Stimulated activated naive CD4-positive, alpha-beta T cell (primary cell): Measurements from ENCODE around the gene GRPR.
"Not testable (repeated sequence)": the region's sequence is repeated elsewhere in the genome, so short reads cannot be mapped to it uniquely, and the experiment has no call there.

Source experiments
- DNase-seq, 6 experiments: peaks; one replicate each; lab custom pipeline; 2025; lab: John Stamatoyannopoulos, UW

GRPR gene

DNA sequence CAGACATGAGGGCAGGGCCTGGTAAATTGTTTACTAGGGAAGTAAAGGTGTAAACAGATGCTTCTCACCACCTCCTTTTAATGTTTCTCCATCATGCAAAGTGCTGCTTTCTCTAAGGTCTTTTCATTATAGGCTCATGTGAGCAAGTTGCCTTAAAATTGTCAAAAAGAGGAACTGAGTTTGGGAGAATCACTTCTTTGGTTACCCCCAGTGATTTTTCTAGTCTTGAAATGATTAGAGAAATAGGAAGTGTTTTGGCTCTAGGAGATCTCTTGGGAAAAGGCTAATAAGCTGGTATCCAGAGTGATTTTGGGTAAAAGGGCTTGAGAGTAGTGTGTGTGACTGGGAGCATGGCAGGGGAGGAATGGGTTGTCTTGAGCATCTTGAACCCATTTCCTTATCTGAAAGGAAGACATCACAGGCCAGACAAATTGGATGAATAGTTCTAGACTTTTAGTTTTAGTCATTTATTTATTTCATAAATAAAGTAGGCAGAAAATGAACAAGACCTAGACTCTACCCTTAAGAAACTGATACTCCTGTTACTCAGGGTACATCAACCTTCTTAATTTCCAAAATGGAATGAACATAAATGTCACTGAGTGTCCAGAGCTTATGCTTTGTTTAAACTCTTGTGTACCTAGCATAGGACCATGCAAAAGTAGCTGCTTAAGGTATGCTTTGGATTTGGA is 14.2 kb downstream of the GRPR start:
- DNase-seq = no peak

DNA sequence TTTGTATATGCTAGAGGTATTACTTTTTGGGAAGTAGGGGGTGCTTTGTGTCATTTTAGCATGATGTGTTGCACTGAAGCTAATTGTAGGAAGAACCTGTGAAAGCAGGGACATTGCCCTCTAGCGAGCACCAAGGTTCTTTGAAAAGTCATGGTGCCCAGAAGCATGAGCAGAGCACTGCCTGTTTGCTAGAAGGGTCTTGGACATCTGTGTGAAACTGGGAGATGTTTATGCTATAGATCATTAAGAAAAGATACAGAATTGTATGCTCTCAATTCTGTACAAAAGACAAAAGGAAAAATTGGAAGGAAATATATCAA is 14.7 kb downstream of the GRPR start:
- DNase-seq = no peak

DNA sequence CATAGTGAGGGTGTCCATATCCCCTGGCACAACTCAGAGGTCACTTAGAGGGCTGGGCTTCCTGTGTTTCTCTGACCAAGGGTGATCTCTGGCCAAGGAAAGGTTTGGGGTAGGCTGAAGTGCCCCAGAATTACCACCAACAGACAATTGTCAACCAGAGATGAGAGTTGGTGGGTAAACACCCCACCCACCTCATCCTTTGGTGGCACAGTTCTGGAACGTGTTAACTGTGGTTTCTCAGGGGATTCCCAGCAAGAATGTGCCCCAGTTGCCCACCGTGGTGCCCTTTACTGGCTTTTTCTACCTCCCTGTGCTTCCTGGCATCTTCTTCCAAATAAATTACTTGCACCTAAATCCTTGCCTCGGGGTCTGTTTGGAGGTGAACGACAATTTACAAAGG is 17.1 kb downstream of the GRPR start:
- DNase-seq = no peak

DNA sequence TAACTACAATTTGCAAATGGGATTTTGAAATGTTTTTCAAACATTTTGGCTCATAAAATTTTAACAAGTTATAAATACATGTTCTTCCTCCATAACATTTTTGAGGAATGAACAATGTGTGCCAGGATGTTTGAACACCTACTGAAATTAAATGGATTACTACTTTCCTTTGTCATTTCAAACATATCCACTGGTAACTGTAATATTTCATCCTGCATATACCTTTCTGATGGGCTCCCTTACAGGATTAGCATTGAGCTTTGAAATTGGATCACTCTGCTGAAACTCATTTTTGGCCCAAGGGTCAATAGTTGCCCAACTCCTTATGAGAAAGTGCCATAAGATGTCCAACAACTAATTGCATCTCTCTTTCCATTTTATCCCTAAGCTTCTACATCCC is 17.6 kb downstream of the GRPR start:
- DNase-seq = no peak

DNA sequence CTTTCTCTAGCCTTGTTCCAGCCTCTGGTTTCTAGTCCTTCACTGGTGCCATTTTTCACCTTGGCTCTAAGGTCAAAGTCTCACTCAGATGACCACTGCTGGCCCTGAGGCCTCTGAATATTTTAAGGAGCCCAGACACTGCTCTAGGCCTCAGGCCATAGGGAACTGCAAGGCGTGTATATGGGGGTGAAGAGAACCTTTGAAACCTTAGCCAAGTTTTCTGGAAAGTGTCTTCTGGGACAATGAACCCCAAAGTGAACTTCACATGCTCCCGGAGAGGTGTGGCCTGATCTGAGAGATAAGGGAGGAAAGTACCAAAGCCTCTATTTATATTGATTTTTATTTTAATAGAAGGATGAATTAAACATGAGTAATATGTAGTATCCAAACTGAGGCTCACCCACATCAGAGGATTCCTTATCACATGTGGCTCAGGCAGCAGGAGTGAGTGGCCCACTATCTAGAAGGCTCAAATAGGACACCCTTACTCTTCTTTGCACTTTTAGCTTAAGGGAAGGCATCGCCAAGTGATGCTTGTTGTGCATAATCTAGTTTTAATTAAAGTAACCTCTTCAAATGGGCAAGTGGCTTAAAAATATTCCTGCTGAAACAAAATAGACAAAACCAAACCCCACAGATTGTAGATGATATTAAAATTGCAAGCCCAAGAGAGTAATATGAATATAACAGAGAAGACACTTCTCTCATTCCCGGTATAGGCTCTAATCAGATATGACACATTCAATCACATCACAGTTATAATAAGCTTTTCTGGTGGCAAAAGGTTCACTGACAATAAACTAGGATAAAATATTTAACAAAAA is 18.3 kb downstream of the GRPR start:
- DNase-seq = no peak

DNA sequence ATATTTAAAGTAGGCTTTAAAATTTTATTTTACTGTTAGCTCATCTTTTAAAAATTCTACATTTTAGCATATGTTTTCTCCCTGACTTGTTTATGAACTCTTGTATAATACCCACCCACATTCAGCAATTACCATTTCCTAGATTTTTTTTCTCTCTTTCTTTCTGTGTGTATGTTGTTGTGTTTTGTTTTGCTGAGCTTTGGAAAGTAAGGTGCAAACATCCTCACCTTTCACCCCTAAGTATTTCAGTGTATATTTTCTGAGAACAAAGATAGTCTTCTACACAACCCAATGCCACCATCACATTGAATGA is 18.8 kb downstream of the GRPR start:
- DNase-seq = no peak

DNA sequence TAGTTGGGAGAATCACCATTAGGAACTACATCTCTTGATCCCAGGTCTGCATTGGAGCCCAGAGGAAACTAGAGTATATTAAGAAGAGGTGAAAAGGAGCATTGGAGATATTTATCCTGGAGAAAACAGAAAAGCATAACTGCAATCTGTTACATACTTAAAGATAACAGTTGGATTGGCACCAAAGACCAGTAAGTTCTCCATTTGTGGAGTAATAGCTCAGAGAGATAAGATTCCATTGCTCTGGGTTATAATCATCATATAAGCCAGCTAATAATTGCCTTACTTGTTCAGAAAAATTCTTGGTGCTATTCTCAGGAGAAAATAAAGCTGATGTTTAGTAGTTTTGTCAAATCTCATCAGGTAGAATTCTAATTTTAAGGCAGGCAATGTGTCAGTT is 20.6 kb downstream of the GRPR start:
- no peak for DNase-seq

DNA sequence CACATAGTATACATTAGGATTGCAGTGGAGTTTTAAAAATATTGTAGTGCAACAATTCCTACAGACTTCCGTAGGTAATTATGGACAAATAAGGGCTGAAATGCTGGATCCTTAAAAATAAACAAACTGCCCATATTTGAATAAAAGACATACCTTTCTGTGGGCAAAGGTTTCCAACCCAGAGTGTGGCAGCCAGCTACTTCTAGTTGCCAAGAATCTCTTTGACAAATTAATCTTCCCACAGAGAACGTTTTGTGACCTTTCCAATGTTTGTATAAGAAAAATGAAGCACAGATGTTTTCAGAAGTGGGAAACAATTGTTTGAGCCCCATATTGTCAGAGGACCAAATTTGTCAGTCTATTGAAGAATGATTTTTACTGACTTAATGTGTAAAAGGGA is 21.1 kb downstream of the GRPR start:
- DNase-seq = no peak

DNA sequence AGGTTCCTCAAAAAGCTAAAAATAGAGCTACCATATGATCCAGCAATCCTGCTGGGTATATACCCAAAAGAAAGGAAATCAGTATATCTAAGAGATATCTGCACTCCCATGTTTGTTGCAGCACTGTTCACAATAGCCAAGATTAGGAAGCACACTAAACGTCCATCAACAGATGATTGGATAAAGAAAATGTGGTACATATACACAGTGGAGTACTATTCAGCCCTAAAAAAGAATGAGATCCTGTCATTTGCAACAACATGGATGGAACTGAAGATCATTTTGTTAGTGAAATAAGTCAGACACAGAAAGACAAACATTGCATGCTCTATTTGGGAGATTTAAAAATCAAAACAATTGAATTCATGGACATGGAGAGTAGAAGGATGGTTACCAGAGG is 21.7 kb downstream of the GRPR start:
- DNase-seq = not testable (repeated sequence)

DNA sequence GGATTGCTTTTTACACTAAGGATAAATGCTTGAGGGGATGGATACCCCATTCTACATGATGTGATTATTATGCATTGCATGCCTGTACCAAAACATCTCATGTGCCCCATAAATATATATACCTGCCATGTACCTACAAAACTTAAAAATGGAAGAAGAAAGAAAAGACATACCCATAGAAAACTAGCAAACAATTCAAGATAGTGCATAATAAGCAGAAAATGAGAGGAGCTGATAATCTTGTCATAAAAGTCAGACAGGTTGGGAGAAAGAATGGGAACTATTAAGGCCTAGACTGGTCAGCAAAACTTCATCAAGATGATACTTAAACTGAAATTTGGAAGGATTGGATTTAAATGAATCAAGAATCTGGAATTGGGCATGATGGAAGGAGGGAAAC is 22.3 kb downstream of the GRPR start:
- DNase-seq = no peak

DNA sequence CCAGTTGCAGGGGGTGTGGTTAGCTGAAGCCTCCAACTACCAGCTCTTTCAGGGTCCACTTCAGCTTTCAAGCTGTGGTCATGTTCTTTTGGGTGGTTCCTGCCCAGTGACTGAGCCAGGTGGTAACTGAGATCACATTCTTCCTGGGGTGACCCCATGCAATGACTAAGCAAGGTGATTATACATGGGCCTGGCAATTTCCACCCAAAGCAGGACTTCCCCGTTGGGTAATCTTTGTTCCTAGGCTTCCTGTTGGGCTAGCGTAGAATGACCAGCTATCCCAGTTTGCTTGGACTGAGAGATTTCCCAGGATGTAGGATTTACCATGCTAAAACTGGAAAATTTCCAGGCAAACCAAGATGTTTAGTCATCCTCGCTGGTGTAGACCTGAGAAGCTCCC is 25.5 kb downstream of the GRPR start:
- no peak for DNase-seq

DNA sequence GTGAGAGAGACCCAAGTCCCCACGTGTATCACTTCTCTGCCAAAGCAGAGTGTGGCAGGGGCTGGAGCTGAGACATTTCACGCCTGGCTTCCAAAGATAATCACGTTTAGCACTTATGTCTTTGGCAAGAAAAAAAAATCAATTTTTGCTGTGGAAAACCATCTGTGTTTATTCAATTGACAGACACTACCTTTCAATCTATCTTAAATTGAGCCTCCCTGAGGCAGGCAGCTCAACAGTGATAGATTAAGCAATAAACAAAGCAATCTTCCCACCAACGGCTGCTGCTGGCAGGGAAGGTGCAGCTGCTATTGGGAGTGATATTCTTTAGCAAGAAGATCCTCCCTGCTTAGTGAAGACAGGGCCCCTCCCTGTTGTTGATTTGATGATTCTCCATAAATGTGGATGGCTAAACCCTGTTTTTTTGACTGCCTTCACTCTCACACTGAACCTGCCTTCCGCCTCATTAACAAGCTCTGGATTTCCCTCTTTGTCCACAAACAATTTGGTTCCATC is 32.3 kb downstream of the GRPR start:
- no peak for DNase-seq

DNA sequence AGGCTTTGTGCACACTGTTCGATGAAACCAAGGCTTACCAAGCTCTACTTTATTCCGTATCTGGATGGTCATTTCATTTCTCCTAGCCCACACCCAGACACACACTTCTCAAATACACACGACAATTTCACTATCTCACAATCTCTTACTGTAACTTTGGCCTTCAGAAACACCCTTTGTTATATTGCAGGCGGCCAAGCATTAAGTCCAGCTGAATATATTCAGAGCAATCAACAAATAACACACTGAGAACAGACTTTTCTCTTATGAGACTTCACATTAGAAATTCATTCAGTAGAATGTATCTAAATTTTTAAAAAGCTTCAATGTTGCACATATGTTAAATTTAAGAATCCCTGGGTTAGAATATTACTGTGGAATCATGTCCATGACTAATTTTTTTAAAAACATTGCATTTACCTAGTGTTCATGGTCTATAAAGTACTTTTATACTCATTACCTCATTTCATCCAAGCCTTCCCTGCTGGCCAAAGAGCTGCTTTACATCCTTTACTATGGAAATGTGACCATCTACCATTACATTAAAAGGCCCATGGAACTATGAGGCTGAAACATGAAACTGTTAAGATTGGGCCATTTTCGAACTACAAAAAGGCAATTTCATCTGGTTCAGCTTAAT is 33.4 kb downstream of the GRPR start:
- no peak for DNase-seq

DNA sequence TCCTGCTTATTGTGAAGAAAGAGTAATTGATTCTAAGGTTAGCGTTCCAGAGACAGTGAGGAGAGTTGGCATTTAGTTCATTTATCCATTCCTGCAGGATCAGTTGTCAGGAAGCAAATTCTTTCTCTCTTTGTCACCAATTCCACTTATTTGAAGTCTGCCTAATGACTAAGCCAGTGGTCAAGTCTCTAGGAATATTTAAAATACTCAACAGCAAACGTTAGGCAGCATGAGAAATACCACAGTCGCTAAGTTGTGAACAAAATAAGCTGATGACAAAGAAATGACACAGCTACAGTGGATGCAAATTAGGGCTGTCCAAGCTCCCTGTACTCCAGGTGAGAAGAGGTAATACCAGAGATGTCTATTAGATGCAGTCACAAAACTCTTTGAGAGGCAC is 37.4 kb downstream of the GRPR start:
- no peak for DNase-seq

DNA sequence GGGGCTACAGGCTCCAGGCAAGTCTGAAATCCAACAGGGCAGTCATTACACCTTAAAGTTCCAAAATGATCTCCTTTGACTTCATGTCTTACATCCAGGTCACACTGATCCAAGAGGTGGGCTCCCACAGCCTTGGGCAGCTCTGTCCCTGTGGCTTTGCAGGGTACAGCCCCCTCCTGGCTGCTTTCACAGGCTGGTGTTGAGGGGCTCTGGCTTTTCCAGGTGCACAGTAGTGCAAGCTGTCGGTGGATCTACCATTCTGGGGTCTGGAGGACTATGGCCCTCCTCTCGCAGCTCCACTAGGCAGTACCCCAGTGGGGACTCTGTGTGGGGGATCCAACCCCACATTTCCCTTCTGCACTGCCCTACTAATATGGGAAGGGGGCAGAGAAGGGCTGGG is 37.8 kb downstream of the GRPR start:
- not testable (repeated sequence) for DNase-seq

DNA sequence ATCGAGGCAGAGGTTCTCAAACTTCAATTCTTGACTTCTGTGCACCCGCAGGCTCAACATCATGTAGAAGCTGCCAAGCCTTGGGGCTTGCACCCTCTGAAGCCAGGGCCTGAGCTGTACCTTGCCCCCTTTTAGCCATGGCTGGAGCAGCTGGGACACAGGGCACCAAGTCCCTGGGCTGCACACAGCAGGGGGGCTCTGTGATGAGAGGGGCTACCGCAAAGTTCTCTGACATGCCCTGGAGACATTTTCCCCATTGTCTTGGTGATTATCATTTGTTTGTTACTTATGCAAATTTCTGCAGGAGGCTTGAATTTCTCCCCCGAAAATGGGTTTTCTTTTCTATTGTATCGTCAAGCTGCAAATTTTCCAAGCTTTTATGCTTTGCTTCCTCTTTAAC is 39.0 kb downstream of the GRPR start:
- DNase-seq = no peak

DNA sequence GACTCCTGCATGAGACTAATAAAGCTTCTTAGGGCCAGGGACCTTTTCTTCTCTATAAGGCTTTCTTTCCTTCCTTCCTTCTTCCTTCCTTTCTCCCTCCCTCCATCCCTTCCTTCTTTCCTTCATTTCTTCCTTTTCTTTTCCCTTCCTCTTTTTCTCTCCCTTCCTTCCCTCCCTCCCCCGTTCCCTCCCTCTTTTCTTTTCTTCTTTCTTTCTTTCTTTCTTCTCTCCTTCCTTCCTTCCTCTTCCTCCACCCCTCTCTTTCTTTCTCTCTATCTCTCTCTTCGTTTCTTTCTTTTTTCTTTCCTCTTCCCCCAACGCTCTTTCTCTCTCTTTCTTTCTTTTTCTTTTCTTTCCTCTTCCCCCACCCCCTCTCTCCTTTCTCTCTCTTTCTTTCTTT is 41.4 kb downstream of the GRPR start:
- no peak for DNase-seq

DNA sequence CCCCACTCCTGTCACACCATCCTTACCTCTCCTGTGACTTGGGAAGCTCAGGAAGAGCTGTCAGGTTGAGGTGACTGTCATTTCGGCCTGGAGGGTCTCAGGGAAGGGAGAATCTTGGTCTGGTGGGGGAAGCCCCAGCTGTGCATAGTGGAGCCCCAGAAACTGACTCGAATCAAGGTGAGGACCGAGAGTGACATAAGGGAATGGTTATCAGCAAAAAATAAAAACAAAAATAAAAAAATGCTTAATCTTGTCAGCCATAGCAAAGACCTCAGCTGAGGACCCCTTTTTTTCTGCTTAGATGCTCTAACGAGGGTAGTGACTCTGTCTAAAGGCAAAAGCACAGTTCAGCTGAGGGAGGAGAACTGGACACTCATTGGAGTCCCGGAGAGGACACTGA is 43.8 kb downstream of the GRPR start, which contains the start of gene MAGEB17:
MAGEB17 (plus strand) TSS at position 301 of the 400 bp plus-strand sequence. CDS start 2,902 bp downstream, outside the sequence.
- no peak for DNase-seq

DNA sequence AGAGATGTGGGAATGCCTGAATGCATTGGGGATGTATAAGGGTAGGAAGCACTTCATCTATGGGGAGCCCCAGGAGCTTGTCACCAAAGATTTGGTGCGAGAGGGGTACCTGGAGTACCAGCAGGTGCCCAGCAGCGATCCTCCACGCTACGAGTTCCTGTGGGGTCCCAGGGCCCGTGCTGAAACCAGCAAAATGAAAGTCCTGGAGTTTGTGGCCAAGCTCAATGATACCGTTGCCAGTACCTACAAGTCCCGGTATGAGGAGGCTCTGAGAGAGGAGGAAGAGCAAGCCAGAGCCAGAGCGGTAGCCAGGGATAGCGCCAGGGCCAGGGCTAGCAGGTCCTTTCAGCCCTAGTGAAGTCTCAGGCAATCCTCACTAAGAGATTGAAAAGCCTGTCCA is 47.7 kb downstream of the GRPR start:
- no peak for DNase-seq

DNA sequence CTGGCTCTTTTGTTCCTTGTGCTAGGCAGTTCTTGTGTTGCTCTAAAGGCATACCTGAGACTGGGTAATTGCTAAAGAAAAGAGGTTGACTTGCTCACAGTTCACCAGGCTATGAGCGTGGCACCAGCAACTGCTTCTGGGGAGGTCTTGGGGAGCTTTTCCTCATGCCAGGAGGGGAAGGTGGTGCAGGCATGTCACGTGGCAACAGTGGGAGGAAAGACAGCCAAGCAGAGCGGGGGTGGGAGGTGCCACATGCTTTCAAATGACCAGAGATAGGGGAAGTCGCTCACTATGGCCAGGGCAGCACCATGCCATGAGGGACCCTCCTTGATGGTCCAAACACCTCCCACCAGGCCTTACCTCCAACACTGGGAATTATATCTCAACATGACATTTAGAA is 48.6 kb downstream of the GRPR start:
- DNase-seq = no peak

DNA sequence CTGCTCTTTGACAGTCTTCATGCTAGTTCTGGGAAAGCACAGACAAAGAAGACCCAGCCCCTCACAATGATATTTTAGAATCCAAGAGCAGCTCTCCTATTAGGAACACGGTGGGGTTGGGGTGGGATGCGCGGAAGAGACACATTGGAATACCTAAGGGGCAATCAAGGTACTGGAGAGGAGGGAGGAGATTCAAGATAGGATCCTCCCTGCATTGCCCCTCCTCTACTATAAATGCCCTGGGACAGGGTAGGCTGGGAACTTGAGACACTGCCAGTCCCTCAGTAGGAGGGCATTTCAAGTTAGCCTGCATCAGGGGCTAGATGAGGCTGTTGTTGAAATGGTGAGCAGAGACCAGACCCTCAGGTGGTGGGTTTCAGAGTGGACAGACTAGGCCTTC is 49.0 kb downstream of the GRPR start:
- DNase-seq = no peak

DNA sequence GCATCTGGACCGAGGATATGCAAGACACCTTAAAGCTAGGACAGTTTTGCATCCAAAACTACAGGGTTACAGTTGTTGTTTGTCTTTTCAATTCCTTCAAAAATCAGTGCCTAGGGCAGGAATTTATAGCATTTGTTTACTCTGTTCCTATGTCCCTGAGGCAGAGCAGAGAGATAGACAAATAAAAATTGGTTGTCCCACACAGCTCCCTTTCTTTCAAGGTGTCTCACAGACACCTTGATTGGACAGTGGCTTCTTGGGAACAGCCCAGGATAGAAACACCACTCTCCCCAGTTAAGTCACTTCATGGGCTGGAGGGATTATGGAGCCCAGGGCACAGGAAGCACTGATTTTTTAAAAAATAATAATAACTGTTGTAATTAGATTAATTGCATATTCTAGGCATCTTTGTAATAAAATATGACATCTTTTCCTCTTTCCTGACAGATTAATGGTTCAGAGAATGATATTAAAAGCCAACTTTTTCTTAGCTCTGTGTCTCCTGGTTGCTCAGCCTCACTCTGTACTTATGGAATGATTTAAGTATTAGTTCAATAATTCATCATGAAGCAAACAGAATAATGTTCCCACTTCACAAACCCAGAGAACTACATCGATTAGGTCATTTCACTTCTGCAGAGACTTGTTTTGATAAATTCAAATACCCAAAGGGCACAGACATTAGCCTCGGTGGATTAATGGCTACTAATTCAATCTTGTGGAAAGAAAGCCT is 52.1 kb downstream of the GRPR start:
- DNase-seq = no peak

DNA sequence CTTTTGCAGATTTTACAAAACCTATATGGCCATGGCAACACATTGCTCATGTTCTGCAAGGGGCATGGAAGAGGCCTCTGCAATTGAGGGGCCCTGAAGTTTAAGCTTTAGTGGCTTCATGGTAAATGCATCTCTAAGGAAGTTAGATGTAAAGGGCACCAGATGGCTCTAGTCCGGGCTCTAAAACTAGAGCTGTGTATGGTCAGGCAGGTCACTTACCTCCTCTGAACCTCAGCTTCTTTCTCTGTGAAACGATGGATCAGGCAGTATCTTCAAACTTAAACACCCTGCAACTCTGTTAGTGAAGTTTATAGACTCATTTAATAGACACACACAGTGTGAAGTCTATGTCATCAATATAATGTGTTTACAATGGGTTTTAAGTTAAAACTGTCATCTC is 53.9 kb downstream of the GRPR start:
- DNase-seq = no peak
